WTC11 (cell line): ENCODE data around the gene FAM228A. TPM values are rescaled to one million over a fixed set of nuclear protein-coding genes. Genes with fewer than 3 reads are reported as not detected.

Experiments
- ATAC-seq: fragments of 200-7000 bp; cut with Tn5 transposase; 2 replicates; pipeline ENCODE4 v1.10.0; 2021; ENCODE audit warnings: mild to moderate bottlenecking, moderate library complexity
- CTCF ChIA-PET: fragments of 300-600 bp; sonication (Branson Sonifier 250); formaldehyde crosslinking; loops from one replicate; lab custom pipeline; 2021; ENCODE audit warnings: antibody characterized with exemption; lab: Charles Lee
- POLR2A ChIA-PET: fragments of 350-600 bp; sonication (Branson Sonifier 250); formaldehyde crosslinking; loops from one replicate; lab custom pipeline; 2021; ENCODE audit warnings: antibody characterized with exemption; lab: Charles Lee
- DNase-seq: peaks from one replicate; pipeline ENCODE4 v3.0.0; 2021; ENCODE audit warnings: low spot score
- H3K27ac Mint-ChIP-seq: 2 replicates; pipeline ENCODE4 v1.8.0; 2021; ENCODE audit warnings: mixed read lengths
- H3K27me3 Mint-ChIP-seq: 2 replicates; pipeline ENCODE4 v1.8.0; 2021; ENCODE audit warnings: low read depth, mild to moderate bottlenecking, moderate library complexity, mixed read lengths
- H3K36me3 Mint-ChIP-seq: 2 replicates; pipeline ENCODE4 v1.8.0; 2021; ENCODE audit warnings: mixed read lengths
- H3K4me1 Mint-ChIP-seq: 2 replicates; pipeline ENCODE4 v1.8.0; 2022; ENCODE audit warnings: mixed read lengths
- H3K4me3 Mint-ChIP-seq: 2 replicates; pipeline ENCODE4 v1.8.0; 2021; ENCODE audit warnings: mild to moderate bottlenecking, moderate library complexity, mixed read lengths
- H3K9me3 Mint-ChIP-seq: 2 replicates; pipeline ENCODE4 v1.8.0; 2021; ENCODE audit warnings: mixed read lengths
- ELF4 ChIP-seq: sonication (generic); formaldehyde crosslinking; IDR thresholded peaks from 2 replicates; pipeline ENCODE4 v1.8.1; 2022; ENCODE audit warnings: low read depth, mild to moderate bottlenecking, moderate library complexity, missing genetic modification reagents
- ETV6 ChIP-seq: sonication (generic); formaldehyde crosslinking; IDR thresholded peaks from 2 replicates; pipeline ENCODE4 v1.8.1; 2022; ENCODE audit warnings: mild to moderate bottlenecking, missing genetic modification reagents
- GTF2I ChIP-seq: fragments of 250-450 bp; sonication (Bioruptor Pico); conservative IDR thresholded peaks from 2 replicates; pipeline ENCODE4 v1.4.0; 2021; ENCODE audit warnings: mild to moderate bottlenecking
- NR1H2 ChIP-seq: sonication (generic); formaldehyde crosslinking; IDR thresholded peaks from 2 replicates; pipeline ENCODE4 v1.9.0; 2021; ENCODE audit warnings: mild to moderate bottlenecking, moderate library complexity, missing genetic modification reagents
- NR3C1 ChIP-seq: sonication (generic); formaldehyde crosslinking; conservative IDR thresholded peaks from 2 replicates; pipeline ENCODE4 v1.8.1; 2023; ENCODE audit warnings: low read depth, mild to moderate bottlenecking, missing genetic modification reagents
- RORB ChIP-seq: fragments of 250-450 bp; sonication (Bioruptor Pico); IDR thresholded peaks from 2 replicates; pipeline ENCODE4 v1.9.0; 2021; ENCODE audit warnings: mild to moderate bottlenecking
- SP1 ChIP-seq: sonication (generic); formaldehyde crosslinking; conservative IDR thresholded peaks from 2 replicates; pipeline ENCODE4 v1.8.1; 2022; ENCODE audit warnings: missing genetic modification reagents
- TEAD1 ChIP-seq: sonication (generic); formaldehyde crosslinking; IDR thresholded peaks from 2 replicates; pipeline ENCODE4 v1.8.0; 2022; ENCODE audit warnings: mild to moderate bottlenecking, missing genetic modification reagents
- TP53 ChIP-seq: sonication (generic); formaldehyde crosslinking; IDR thresholded peaks from 2 replicates; pipeline ENCODE4 v1.8.1; 2023; ENCODE audit warnings: mild to moderate bottlenecking, missing genetic modification reagents
- ZNF138 ChIP-seq: sonication (generic); formaldehyde crosslinking; conservative IDR thresholded peaks from 2 replicates; pipeline ENCODE4 v1.8.1; 2022; ENCODE audit warnings: mild to moderate bottlenecking, moderate library complexity, missing genetic modification reagents
- ZNF416 ChIP-seq: fragments of 250-450 bp; sonication (Bioruptor Pico); IDR thresholded peaks from 2 replicates; pipeline ENCODE4 v1.9.0; 2021; ENCODE audit warnings: mild to moderate bottlenecking, inconsistent platforms
- total RNA-seq: library from RNA; stranded (reverse); gene quantifications from 3 replicates; pipeline ENCODE4 v1.2.3, GENCODE V29; 2021
- TF ChIP-seq, protein P1 (sequence below): sonication (generic); formaldehyde crosslinking; IDR thresholded peaks from 2 replicates; pipeline ENCODE4 v1.8.1; 2022; ENCODE audit warnings: low read depth, mild to moderate bottlenecking, moderate library complexity, missing genetic modification reagents, borderline replicate concordance
- TF ChIP-seq, protein P2 (sequence below): sonication (generic); formaldehyde crosslinking; conservative IDR thresholded peaks from 2 replicates; pipeline ENCODE4 v1.8.1; 2022; ENCODE audit warnings: mild to moderate bottlenecking, missing genetic modification reagents
- TF ChIP-seq, protein P3 (sequence below): sonication (generic); formaldehyde crosslinking; IDR thresholded peaks from 2 replicates; pipeline ENCODE4 v1.8.1; 2023; ENCODE audit warnings: mild to moderate bottlenecking, missing genetic modification reagents, moderate library complexity
- TF ChIP-seq, protein P4 (sequence below): sonication (generic); formaldehyde crosslinking; IDR thresholded peaks from 2 replicates; pipeline ENCODE4 v1.8.1; 2023; ENCODE audit warnings: mild to moderate bottlenecking, moderate library complexity, missing genetic modification reagents
- TF ChIP-seq, protein P5 (sequence below): fragments of 250-450 bp; sonication (Bioruptor Pico); IDR thresholded peaks from 2 replicates; pipeline ENCODE4 v1.9.0; 2021; ENCODE audit warnings: moderate library complexity, mild to moderate bottlenecking, inconsistent platforms, borderline replicate concordance
- TF ChIP-seq, protein P6 (sequence below): fragments of 200-600 bp; IDR thresholded peaks from 2 replicates; pipeline ENCODE4 v1.8.0; 2022; ENCODE audit warnings: antibody characterized with exemption
- TF ChIP-seq, protein P7 (sequence below): fragments of 250-450 bp; sonication (Bioruptor Pico); IDR thresholded peaks from 2 replicates; pipeline ENCODE4 v2.1.2; 2022; ENCODE audit warnings: mild to moderate bottlenecking, moderate library complexity

The FAM228A gene
- total RNA-seq, 1 experiment from 2014 or later = 0.09 TPM

DNA sequence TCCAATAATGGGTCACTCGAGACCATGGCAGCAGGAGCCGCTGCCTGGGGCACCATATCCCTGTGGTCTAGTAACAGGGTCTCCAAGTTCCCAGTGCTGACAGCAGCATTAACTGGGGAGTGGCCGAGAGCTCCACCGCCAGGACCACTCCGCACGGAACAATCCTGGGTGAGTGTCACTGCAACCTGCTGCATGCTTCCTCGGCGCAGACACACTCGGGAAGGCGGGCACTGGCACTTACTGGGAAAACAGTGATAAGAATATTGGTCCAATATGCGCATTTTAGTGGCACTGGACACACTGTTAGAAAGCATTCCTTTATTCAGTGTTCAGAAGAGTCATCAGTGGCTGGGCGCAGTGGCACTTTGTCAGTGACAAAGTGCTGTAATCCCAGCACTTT lies 29.7 kb downstream of the FAM228A start:
- no peak overlapping the region for H3K4me3 Mint-ChIP-seq
- ChIA-PET POLR2A (no interaction called here), CTCF (no interaction called here)
- no peak for TF ChIP-seq TEAD1 (CRISPR knock-in tag)
- TF ChIP-seq ETV6 (CRISPR knock-in tag) = no peak
- no peak for TF ChIP-seq NR3C1 (CRISPR knock-in tag)
- no peak overlapping the region for H3K27ac Mint-ChIP-seq
- no peaks in the 10 kb centered on the region for H3K9me3 Mint-ChIP-seq
- no peak for ATAC-seq
- H3K36me3 Mint-ChIP-seq = peaks cover 4% of the 10 kb centered on the region; the same call in 1 of the 2 replicates
- DNase-seq = no peak
- H3K27me3 Mint-ChIP-seq = no peaks in the 10 kb centered on the region
- H3K4me1 Mint-ChIP-seq = 0 out of 2 replicates have a peak, but pooled peaks cover 3% of the 10 kb centered on the region

DNA sequence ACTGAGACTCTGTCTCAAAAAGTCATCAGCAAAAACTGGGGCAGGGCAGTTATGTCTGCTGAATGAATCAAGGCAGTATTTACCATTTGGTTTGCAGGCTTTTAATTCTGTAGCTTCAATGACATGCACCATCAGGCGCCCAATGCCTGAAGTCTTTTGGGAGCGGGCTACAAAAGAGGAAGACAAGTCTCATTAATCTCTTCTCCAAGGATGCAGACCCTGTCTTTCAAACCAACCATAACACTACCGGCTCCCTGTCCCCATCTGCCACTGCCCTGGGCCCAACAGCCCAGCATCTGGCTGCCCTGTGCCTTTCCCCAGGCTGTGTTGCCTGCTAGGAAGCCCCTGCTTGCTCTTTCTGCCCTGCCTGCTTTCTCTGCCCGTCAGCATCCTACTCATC lies 30.3 kb downstream of the FAM228A start:
- peaks cover 4% of the 10 kb centered on the region; the same call in 1 of the 2 replicates for H3K36me3 Mint-ChIP-seq
- ATAC-seq = no peak

More for the DNA sequence above, 30.3 kb downstream of the FAM228A start:
- Mint-ChIP-seq H3K27ac (no peak overlapping the region), H3K4me3 (no peak overlapping the region), H3K27me3 (no peaks in the 10 kb centered on the region), H3K9me3 (no peaks in the 10 kb centered on the region), H3K4me1 (0 out of 2 replicates have a peak, but pooled peaks cover 3% of the 10 kb centered on the region)
- TF ChIP-seq, protein P1, sequence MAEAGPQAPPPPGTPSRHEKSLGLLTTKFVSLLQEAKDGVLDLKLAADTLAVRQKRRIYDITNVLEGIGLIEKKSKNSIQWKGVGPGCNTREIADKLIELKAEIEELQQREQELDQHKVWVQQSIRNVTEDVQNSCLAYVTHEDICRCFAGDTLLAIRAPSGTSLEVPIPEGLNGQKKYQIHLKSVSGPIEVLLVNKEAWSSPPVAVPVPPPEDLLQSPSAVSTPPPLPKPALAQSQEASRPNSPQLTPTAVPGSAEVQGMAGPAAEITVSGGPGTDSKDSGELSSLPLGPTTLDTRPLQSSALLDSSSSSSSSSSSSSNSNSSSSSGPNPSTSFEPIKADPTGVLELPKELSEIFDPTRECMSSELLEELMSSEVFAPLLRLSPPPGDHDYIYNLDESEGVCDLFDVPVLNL (CRISPR knock-in tag) = no peak
- TF ChIP-seq, protein P2, sequence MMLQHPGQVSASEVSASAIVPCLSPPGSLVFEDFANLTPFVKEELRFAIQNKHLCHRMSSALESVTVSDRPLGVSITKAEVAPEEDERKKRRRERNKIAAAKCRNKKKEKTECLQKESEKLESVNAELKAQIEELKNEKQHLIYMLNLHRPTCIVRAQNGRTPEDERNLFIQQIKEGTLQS (CRISPR knock-in tag) = no peak
- TF ChIP-seq RORB (CRISPR knock-in tag) (no peak), ZNF138 (CRISPR knock-in tag) (no peak), ZNF416 (CRISPR knock-in tag) (no peak), TP53 (CRISPR knock-in tag) (no peak), ELF4 (CRISPR knock-in tag) (no peak), SP1 (CRISPR knock-in tag) (no peak), NR3C1 (CRISPR knock-in tag) (no peak), NR1H2 (CRISPR knock-in tag) (no peak), GTF2I (CRISPR knock-in tag) (no peak)
- TF ChIP-seq, protein P3, sequence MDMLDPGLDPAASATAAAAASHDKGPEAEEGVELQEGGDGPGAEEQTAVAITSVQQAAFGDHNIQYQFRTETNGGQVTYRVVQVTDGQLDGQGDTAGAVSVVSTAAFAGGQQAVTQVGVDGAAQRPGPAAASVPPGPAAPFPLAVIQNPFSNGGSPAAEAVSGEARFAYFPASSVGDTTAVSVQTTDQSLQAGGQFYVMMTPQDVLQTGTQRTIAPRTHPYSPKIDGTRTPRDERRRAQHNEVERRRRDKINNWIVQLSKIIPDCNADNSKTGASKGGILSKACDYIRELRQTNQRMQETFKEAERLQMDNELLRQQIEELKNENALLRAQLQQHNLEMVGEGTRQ (CRISPR knock-in tag) = no peak
- TF ChIP-seq, protein P4, sequence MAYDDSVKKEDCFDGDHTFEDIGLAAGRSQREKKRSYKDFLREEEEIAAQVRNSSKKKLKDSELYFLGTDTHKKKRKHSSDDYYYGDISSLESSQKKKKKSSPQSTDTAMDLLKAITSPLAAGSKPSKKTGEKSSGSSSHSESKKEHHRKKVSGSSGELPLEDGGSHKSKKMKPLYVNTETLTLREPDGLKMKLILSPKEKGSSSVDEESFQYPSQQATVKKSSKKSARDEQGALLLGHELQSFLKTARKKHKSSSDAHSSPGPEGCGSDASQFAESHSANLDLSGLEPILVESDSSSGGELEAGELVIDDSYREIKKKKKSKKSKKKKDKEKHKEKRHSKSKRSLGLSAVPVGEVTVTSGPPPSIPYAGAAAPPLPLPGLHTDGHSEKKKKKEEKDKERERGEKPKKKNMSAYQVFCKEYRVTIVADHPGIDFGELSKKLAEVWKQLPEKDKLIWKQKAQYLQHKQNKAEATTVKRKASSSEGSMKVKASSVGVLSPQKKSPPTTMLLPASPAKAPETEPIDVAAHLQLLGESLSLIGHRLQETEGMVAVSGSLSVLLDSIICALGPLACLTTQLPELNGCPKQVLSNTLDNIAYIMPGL (CRISPR knock-in tag) = no peak
- TF ChIP-seq, protein P5, sequence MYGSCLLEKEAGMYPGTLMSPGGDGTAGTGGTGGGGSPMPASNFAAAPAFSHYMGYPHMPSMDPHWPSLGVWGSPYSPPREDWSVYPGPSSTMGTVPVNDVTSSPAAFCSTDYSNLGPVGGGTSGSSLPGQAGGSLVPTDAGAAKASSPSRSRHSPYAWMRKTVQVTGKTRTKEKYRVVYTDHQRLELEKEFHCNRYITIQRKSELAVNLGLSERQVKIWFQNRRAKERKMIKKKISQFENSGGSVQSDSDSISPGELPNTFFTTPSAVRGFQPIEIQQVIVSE (CRISPR knock-in tag) = no peak
- TF ChIP-seq, protein P6, sequence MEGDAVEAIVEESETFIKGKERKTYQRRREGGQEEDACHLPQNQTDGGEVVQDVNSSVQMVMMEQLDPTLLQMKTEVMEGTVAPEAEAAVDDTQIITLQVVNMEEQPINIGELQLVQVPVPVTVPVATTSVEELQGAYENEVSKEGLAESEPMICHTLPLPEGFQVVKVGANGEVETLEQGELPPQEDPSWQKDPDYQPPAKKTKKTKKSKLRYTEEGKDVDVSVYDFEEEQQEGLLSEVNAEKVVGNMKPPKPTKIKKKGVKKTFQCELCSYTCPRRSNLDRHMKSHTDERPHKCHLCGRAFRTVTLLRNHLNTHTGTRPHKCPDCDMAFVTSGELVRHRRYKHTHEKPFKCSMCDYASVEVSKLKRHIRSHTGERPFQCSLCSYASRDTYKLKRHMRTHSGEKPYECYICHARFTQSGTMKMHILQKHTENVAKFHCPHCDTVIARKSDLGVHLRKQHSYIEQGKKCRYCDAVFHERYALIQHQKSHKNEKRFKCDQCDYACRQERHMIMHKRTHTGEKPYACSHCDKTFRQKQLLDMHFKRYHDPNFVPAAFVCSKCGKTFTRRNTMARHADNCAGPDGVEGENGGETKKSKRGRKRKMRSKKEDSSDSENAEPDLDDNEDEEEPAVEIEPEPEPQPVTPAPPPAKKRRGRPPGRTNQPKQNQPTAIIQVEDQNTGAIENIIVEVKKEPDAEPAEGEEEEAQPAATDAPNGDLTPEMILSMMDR = no peak
- TF ChIP-seq, protein P7, sequence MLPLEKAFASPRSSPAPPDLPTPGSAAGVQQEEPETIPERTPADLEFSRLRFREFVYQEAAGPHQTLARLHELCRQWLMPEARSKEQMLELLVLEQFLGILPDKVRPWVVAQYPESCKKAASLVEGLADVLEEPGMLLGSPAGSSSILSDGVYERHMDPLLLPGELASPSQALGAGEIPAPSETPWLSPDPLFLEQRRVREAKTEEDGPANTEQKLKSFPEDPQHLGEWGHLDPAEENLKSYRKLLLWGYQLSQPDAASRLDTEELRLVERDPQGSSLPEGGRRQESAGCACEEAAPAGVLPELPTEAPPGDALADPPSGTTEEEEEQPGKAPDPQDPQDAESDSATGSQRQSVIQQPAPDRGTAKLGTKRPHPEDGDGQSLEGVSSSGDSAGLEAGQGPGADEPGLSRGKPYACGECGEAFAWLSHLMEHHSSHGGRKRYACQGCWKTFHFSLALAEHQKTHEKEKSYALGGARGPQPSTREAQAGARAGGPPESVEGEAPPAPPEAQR = no peak
- ChIA-PET CTCF (no interaction called here), POLR2A (no interaction called here)
- no peak for DNase-seq
